ENCODE measurements around the gene OSBPL2.

The OSBPL2 gene

DNA sequence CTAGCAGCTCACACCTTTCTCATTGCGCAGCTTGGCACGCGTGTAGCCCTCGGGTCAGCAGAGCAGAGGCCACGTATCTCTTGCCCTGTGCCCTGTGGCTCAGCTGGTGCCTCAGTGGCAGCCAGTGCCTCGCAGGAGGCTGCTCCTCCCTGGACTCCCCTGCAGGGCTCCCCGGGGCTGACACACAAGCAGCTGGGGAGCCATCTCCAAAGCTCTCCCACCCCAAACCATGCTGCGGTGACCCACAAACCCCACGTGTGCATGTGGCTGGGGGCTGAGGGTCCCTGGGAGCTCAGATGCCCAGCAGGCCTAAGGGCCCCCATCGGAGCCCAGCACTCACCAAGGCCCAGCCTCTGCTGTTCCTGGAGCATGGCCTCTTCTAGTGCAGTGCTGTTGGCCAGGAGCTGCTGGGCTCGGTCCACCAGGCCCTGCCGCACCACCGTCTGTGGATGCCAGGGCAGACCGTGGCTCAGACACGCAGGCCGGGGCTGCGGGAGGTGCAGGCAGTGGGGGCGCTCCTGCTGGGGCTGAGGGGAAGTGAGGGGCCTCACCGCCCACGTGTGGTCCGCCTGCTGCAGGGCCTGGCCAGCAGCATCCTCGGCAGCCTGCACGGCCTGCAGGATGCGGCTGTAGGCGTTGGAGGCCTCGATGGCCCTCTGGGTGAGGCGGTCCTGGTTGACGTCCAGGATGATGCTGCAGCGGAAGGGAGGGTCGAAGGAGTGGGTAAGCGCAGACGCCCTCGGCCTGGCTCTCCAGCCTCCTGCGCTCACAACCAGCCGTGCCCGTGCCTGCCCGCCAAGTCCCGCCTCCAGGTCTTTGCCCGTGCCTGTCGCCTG is 78.2 kb downstream of the OSBPL2 start:
- H3K4me3 ChIP-seq (replicated peaks; ENCODE audit: low read depth, low read length), result no peak overlapping the region
- DNase-seq (ENCODE audit: extremely low read depth, insufficient read length), result no peak
- no peaks in the 10 kb centered on the region for H3K36me3 ChIP-seq (ENCODE audit: control insufficient read depth, insufficient read depth, low read length)
- no peaks in the 10 kb centered on the region for H3K27me3 ChIP-seq (replicated peaks; ENCODE audit: control insufficient read depth, insufficient read depth, low read length)
- TF ChIP-seq, protein P1, sequence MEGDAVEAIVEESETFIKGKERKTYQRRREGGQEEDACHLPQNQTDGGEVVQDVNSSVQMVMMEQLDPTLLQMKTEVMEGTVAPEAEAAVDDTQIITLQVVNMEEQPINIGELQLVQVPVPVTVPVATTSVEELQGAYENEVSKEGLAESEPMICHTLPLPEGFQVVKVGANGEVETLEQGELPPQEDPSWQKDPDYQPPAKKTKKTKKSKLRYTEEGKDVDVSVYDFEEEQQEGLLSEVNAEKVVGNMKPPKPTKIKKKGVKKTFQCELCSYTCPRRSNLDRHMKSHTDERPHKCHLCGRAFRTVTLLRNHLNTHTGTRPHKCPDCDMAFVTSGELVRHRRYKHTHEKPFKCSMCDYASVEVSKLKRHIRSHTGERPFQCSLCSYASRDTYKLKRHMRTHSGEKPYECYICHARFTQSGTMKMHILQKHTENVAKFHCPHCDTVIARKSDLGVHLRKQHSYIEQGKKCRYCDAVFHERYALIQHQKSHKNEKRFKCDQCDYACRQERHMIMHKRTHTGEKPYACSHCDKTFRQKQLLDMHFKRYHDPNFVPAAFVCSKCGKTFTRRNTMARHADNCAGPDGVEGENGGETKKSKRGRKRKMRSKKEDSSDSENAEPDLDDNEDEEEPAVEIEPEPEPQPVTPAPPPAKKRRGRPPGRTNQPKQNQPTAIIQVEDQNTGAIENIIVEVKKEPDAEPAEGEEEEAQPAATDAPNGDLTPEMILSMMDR (IDR thresholded peaks at IDR 0.05; ENCODE audit: insufficient read depth, low read length, poor library complexity, severe bottlenecking), result no peak

DNA sequence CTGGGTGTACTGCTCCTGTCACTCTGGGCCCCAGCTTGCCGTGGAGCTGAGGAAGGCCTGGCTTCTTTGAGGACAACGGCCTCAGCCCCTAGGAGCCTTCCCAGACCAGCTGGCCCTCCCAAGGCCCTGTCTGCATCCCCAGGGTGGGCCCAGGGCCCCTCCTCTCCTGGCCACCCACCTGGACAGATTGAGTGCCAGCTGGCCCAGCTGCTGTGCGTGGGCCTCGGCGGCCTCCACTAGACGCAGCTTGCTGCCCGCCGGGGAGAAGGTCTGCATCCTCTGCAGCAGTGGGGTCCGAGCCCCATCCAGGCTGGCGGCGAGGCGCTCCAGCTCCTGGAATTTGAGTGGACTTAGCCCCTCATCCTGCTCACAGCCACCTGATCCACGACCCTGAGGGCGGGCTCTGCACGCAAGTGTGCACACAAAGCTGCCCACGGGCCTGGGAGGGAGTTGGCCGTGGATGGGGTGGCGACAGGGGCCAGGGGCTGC is 78.9 kb downstream of the OSBPL2 start:
- Histone ChIP-seq H3K27me3 (replicated peaks; ENCODE audit: control insufficient read depth, insufficient read depth, low read length) (no peaks in the 10 kb centered on the region), H3K36me3 (ENCODE audit: control insufficient read depth, insufficient read depth, low read length) (no peaks in the 10 kb centered on the region), H3K4me3 (replicated peaks; ENCODE audit: low read depth, low read length) (no peak overlapping the region)
- no peak for DNase-seq (ENCODE audit: extremely low read depth, insufficient read length)
- TF ChIP-seq, protein P1 (IDR thresholded peaks at IDR 0.05; ENCODE audit: insufficient read depth, low read length, poor library complexity, severe bottlenecking), result no peak

DNA sequence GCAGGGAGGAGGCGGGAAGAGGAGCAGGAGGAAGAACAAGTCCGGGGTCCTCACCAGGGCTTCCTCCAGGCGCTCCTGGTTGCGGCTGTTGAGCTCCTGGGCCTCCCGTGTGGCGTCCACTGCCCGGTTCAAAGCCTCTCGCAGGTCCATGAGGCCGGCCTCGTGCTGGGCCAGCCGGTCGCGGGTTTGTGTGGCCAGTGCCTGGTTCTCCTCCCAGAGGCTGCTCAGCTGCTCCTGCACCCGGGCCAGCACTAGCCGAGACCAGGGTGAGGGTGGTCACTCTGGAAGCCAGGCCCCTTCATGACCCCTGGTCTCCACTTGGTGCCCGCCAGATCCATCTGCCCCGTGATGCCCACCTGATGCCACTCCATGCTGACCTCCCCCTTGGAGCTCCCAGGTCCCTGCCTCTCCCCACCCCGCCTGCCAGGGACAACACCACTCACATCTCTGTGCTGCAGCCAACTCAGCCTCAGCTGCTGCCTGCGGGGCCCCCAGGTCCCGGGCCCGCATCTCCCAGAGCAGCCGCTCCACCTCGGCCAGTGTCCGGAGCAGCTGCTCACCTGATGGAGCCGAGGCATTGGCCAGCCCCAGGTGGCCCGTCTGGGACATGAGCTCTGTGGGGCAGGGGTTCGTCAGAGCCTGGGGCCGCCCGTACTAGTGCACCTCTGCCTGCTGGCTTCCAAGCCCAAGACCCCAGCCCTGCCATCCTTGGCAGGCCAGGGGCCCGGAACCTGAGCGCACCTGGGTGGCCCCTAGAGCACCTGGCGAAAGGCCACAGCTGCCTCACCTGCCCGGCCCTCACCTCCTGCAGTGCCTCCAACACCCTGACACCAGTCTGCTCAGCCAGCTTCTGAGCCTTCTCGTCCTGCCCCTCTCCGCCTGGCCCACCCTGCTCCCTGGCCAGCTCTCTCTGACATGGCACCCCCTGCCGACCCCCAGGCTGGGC is 80.4 kb downstream of the OSBPL2 start:
- no peaks in the 10 kb centered on the region for H3K36me3 ChIP-seq (ENCODE audit: control insufficient read depth, insufficient read depth, low read length)
- H3K27me3 ChIP-seq (replicated peaks; ENCODE audit: control insufficient read depth, insufficient read depth, low read length), result no peaks in the 10 kb centered on the region
- TF ChIP-seq, protein P1 (IDR thresholded peaks at IDR 0.05; ENCODE audit: insufficient read depth, low read length, poor library complexity, severe bottlenecking), result no peak
- no peak overlapping the region for H3K4me3 ChIP-seq (replicated peaks; ENCODE audit: low read depth, low read length)
- no peak for DNase-seq (ENCODE audit: extremely low read depth, insufficient read length)

DNA sequence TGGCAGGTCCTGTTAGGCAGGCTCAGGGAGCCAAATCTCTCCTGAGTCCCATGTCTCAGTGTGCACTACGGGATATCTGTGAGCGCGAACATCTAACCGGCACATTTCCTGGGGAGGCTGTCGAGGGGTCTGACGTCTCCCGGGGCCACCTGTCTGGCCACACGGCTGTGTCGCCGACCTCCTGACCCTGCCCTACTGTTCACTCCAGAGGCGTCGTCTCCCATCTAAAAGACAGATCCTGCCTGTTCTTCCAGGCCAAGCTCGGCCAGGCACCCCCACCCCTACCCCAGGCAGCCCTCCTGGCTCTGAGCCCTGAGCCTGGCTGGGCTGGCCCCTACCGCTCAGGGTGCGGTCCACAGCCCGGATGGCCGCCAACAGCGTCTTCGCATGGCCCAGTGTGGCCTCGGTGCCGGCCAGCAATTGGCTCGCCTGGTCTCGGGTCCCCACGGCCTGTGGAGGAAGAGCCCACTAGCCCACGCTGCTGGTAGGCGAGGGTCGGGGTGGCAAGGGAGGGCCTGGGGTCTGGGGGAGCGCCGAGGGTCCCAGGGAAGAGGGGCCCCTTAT is 81.1 kb downstream of the OSBPL2 start:
- H3K4me3 ChIP-seq (replicated peaks; ENCODE audit: low read depth, low read length), result no peak overlapping the region
- H3K27me3 ChIP-seq (replicated peaks; ENCODE audit: control insufficient read depth, insufficient read depth, low read length), result no peaks in the 10 kb centered on the region
- DNase-seq (ENCODE audit: extremely low read depth, insufficient read length), result no peak
- no peaks in the 10 kb centered on the region for H3K36me3 ChIP-seq (ENCODE audit: control insufficient read depth, insufficient read depth, low read length)
- TF ChIP-seq, protein P1 (IDR thresholded peaks at IDR 0.05; ENCODE audit: insufficient read depth, low read length, poor library complexity, severe bottlenecking), result no peak

DNA sequence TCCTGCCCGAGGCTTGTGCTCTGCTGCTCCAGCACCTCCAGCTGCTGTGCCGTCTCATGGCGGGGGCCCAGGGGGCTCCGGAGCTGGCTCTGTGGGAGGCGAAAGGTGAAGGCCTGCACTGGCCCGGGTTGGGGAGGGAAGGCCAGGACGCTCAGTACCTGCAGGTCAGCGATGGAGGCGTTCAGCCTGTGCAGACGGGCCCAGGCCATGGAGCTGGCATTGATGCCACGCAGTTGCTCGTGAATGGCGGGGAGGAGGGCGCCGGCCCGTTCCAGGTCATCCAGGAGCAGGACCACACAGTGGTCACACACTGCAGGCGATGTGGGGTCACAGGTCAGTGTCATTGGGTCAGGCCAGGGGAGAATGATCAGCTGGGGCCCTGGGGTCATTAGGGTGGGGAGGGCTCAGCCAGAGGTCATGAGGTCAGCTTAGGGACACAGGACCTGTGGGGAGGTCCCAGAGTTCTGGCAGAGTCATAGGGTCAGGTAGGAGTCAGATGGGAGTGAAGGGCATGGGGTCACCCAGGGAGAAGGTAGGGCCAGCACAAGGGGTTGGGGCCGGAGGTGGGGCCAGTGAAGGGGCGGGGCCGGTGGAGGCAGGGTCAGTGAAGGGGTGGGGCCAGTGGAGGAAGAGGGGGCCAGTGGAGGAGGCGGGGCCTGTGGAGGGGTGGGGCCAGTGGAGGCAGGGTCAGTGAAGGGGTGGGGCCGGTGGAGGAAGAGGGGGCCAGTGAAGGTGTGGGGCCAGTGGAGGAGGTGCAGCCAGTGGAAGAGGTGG is 82.4 kb downstream of the OSBPL2 start:
- no peaks in the 10 kb centered on the region for H3K36me3 ChIP-seq (ENCODE audit: control insufficient read depth, insufficient read depth, low read length)
- TF ChIP-seq, protein P1 (IDR thresholded peaks at IDR 0.05; ENCODE audit: insufficient read depth, low read length, poor library complexity, severe bottlenecking), result no peak
- no peak for DNase-seq (ENCODE audit: extremely low read depth, insufficient read length)
- no peaks in the 10 kb centered on the region for H3K27me3 ChIP-seq (replicated peaks; ENCODE audit: control insufficient read depth, insufficient read depth, low read length)
- no peak overlapping the region for H3K4me3 ChIP-seq (replicated peaks; ENCODE audit: low read depth, low read length)

Data from GM06990 (cell line).